Myocyte (in vitro differentiated cells): Measurements from ENCODE around the gene TAP2. TPM values are rescaled to one million over a fixed set of nuclear protein-coding genes. Genes with fewer than 3 reads are reported as not detected.
A peak's percentile ranks its signal among the peaks of the same experiment; 100 is the strongest.

ENCODE experiments used
- DNase-seq: peaks from one replicate; pipeline ENCODE4 v3.0.0-alpha.2; 2012; ENCODE audit warnings: low read depth
- total RNA-seq: library from RNA; depleted of rRNA; stranded (reverse); fragments of >200 nt; gene quantifications from 2 replicates; pipeline ENCODE4 v1.2.3, GENCODE V29; 2014

Gene TAP2
- total RNA-seq, 1 donor from 2014 or later: 4.1 TPM

DNA sequence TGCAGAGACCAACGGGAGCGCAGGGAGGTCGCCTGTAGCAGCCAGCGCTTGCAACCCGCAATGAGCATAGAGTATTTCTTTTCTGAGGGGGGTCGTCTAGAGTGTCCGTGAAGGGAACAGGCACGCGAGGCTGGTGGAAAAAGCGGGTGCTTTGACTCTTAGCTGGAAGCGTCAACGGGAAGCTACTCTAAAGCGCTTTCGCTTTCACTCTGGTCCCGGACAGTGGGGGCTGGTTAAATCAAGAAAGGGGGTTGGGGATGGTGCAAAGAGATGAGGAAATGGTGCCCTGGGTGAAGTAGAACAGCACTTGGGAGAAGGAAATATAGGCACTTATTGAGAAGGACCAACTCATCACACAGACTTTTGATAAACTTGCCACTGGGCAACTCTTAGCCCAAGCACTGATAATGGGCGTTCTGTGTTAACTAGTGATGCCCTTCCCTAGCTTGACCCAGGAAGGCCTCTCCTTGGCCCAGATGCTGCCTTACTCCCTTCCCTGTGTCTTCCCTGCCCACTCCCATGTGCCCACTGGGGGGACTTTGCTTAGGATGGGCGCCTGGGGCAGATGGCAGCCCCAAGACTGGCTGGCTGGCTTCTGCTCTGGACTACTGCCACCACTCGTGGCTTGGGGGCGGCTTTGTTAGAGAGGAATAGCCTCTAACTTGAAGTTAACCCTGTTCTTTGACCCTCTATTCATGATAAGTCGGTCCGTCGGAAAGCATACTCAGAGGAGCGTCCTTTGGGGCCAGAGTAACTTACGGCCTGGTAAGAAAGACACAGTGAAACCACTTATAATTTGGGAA, 16.0 kb upstream of the TAP2 start:
- DNase-seq: peak; percentile 38

DNA sequence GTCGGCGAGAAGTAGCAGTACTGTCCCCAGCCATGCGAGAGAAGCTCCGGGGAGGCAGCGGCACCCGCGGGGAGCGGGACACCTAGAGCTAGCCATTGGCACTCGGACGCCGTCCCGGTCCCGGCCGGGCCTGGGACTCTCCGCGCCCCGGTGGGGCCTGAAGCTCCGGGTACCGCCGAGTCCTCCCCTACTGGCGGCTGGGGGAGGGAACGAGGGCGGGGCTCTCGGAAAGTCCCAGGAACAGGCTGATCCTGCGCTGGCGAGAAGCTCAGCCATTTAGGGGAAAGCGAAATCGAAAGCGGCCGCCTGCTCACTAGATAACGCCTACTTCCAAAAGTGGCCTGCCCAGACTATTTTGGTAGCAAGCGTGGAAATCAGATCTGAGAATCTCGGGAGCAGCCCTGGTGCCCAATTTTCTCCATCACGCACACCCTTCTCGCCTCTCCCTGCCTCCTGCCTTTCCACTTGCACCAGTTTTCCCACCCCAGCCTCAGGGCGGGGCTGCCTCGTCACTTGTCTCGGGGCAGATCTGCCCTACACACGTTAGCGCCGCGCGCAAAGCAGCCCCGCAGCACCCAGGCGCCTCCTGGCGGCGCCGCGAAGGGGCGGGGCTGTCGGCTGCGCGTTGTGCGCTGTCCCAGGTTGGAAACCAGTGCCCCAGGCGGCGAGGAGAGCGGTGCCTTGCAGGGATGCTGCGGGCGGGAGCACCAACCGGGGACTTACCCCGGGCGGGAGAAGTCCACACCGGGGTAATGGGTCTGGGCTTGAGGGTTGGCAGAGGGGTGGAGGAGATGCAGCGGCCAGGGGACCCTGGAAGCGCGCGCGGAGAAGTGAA, 15.2 kb upstream of the TAP2 start, which contains the start of the genes PSMB9 and TAP1:
Gene PSMB9 (plus strand): TSS at position 652 of the 835 bp plus-strand sequence. CDS start 38 bp downstream, at position 690.
Gene TAP1 (minus strand): TSS at position 164 of the 835 bp plus-strand sequence. CDS start 68 bp downstream, at position 96.
- DNase-seq: peak; percentile 95

DNA sequence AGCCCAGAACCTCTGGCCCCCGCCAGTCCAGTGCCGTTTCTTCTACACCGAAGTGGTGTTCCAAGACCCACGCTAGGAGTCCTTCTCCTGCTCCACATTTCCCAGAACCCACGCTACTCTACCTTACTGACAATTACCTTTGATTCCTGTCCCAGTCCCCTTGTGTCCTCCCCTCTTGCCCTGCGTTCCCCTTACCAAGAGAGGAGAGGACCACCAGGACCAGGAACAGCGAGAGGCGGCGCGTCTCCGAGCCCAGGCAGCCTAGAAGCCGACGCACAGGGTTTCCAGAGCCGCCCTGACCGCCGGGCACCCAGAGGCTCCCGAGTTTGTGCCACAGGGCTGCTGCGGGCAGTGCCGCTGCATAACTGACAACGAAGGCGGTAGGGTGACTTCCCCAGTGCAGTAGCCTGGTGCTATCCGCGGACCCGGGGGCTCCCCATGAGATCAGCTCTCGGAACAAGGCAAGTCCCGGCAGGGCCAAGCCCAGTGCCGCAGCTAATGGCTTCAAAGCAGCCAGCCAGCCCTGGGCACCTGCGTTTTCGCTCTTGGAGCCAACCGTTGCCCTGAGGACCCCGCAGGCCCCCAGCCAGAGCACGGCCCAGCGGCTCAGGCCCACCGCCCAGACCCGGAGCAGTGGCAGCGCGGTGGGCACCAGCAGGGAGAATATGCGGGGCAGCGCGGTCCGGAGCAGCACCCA, 14.5 kb upstream of the TAP2 start:
- peak; percentile 61 for DNase-seq

GRCh38 chr6:32852018-32852843, 13.7 kb upstream of the TAP2 start:
- peak; percentile 28 for DNase-seq

- DNase-seq: no peak
Observed at GRCh38 chr6:32851025-32851424, 12.5 kb upstream of the TAP2 start.

GRCh38 chr6:32849126-32849525, 10.6 kb upstream of the TAP2 start:
- DNase-seq: no peak

GRCh38 chr6:32847795-32848194, 9.3 kb upstream of the TAP2 start:
- no peak for DNase-seq

DNA sequence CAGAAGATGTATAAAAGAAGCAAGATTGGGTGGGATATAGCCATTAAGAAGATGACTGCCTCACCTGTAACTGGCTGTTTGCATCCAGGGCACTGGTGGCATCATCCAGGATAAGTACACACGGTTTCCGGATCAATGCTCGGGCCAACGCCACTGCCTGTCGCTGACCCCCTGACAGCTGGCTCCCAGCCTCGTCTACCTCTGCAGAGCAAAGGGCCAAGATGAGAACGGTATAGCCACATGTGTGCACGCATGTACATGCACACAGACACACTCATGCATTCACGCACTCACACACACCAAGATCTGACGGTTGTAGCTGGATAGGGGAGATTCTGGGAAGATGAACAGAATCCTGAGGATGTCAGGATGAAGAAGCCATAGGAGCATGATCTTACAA, 8.5 kb upstream of the TAP2 start:
- no peak for DNase-seq

DNA sequence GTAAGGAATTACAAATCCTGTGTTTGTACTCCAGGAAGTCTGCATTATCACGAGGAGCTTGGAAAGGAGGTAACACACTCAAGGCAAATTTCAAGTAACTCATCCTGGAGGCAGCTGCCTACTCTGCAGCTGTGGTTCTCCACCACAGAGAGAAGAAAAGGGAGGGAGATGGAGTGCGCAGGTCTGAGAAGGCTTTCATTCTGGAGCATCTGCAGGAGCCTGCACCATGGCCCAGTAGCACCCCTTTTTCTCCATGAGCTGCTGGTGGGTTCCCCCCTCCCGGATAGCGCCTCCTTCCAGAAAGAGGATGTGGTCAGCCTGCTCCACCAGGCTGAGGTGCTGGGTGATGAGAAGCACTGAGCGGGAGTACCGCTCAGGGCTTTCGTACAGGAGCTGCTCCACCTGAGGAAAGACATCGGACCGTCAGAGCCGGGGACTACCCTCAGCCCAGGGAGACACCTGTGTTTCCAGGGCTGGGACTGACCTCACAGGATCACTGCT, 6.9 kb upstream of the TAP2 start:
- no peak for DNase-seq

DNA sequence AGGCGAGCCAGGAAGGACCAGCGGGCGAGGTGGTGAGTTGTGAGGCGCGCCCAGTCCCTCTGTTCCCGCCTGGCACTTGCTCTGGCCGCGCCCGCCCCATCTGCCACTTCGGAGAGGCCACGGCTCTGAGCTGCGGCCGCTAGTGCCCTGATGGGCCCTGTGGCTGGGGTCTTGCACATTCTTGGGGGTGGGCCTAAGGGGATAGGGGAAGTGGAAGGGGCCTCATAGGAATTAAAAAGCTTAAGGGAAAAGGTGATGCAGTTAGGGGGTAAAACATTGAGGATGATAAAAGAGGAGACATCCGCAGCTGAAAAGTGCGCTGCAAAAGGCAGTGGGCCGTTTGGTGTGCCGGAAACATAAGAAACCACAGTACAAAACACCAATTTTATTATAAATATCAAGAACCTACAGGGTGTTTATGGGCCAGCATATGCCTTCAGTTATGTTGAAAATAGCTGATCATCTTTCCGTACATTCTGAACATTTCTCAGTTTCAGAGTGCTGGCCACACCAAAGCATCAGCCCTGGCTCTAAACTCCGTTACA, 6.4 kb upstream of the TAP2 start:
- DNase-seq: no peak

- DNase-seq: peak; percentile 95
Observed at GRCh38 chr6:32843979-32844838, 5.7 kb upstream of the TAP2 start, which contains the start of gene PSMB8. TSS of gene PSMB8 (minus strand) at chr6:32844047. CDS start at chr6:32843996, 51 bp downstream.

DNA sequence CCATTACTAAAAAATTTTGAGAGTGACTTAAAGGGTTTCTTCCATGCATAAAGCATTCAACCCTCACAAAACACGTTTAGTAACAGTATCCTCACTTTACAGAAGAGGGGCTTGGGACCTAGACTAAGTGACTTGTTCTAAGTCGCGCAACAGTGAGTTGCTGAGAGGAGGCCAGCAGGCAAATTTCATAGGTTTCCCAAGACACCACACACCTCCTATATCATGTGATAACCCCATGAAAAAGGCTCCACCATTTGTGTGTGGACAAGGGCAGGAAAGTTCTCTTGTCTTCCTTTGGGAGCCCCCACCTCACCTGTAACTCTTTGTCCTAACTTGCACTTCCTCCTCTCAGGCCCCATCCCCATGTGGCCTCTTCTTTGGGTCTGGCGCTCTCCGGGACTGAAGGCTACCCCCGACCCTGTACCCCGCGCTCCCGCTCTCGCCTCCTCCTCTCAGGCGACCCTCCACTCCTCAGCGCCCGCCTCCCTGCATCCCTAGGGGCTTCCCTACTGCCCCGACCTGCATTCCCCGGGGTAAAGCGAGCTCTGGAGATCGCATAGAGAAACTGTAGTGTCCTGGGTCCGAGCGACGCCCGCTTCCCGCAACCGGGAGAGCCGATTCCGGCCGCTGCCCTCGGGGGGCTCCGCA, 4.9 kb upstream of the TAP2 start:
- no peak for DNase-seq

DNA sequence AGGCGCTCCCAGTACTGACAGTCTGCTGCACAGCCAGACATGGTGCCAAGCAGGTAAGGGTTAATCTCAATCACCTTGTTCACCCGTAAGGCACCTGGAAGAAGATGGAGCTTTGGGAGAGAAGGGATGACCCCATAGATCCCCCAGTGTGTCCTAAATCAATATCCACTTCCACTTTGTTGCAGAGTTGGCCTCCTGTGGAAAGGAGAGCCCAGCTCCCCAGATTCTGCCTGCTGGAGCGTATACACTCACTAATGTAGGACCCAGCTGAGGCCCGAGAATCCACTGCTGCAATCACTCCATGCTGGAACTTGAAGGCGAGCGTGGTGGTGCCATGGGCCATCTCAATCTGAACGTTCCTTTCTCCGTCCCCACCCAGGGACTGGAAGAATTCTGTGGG, 4.2 kb upstream of the TAP2 start:
- DNase-seq: no peak

DNA sequence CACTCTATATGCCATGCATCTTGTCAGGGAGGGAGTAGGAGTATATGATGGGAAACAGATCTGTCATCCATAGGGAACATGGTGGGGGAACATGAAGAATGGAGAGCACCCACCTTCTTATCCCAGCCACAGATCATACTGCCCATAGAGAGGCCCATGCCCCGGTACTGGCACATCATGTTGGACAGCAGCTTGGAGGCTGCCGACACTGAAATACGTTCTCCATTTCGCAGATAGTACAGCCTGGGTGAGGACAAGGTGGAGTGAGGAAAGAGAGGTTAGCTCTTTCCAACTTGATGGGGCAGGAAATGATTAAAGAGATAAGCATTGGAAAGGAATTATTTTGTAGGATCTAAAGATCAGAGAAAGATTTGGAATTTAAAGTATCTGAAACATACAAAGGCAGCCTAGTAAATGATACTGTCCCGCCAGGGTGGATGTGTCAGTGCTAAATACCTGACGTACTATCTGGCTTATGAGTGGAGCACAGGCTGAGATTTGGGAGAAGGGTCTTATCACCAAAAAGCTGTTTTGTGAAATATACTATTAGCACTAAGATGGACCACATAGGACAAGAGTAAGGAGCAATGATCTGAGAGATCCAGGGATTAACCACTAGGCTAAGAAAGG, 3.6 kb upstream of the TAP2 start:
- DNase-seq: no peak

DNA sequence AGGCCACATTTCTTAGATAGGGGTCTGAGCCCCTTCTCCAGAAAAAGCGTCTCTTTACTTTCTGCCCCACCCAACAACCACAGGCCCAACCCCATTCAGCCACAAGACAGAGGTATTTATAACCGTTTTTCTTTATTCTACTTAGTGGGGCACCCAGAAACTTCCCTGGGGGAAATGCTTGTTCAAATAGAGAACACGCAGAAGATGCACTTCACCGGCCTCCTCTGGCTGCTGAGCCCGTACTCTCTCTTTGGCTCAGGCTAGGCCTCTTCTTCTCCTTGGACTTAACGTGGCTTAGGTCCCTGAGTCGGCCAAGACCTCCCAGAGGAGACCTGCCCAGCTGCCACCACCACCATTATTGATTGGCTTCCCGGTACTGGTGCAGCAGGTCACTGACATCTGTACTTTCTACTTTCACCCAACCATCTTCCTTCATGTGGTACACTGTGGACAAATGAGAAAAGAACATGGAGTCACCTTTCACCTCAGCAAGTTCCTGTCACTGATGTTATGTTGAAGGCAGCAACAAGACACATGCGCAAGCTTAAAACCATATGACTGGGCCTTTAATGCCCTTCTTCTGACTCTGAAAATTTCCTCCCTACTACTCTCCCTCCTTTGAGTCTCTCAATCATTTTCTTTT, 2.2 kb upstream of the TAP2 start:
- no peak for DNase-seq

DNA sequence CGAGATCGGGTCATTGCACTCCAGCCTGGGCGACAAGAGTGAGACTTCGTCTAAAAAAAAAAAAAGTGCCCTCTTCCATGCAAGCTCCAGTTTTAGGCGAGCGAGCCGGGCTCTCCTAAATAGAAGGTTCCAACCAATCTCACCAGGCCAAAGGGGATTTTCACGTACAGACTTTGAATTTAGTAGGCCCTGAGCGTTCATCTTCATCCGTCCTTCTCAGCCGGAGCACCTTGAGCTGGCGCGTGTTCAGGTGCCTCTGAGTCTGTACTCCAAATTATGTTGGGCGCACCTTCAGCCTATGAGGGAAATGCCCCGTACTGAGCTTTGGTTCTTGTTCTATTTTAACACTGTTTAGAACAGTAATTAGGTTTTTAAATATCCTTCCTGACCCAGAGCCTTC, 817 bp upstream of the TAP2 start:
- DNase-seq: no peak

GRCh38 chr6:32837651-32838113, 857 bp downstream of the TAP2 start:
- DNase-seq: no peak
